Common myeloid progenitor, CD34-positive (primary cell): Measurements from ENCODE around the gene LINGO1.

Experiments
- CTCF ChIA-PET: fragments of 350-600 bp; sonication (Branson Sonifier 250); formaldehyde crosslinking; loops from one replicate; lab custom pipeline; 2021; ENCODE audit warnings: antibody characterized with exemption; lab: Charles Lee
- POLR2A ChIA-PET: fragments of 350-600 bp; sonication (Branson Sonifier 250); formaldehyde crosslinking; loops from one replicate; lab custom pipeline; 2021; ENCODE audit warnings: antibody characterized with exemption; lab: Charles Lee
- DNase-seq, 3 donors: peaks; one replicate each; pipeline versions ENCODE4 v3.0.0 to v3.0.0-alpha.2; 2013
- H3K27ac ChIP-seq, 2 experiments: 1 replicate in 1 of 2; 2 replicates in 1 of 2; pipeline ENCODE4 v1.7.0; 2013; ENCODE audit warnings: inconsistent platforms in 2 of 2, low read length in 2 of 2, mild to moderate bottlenecking in 2 of 2, low read depth in 1 of 2, moderate library complexity in 1 of 2; ENCODE audit not compliant: severe bottlenecking in 2 of 2, insufficient read depth in 1 of 2, poor library complexity in 1 of 2
- H3K27me3 ChIP-seq, 5 experiments: replicated peaks in 2 of 5; 1 replicate in 3 of 5; 2 replicates in 2 of 5; pipeline versions ENCODE4 v1.6.1 to v1.7.0; 2013; ENCODE audit warnings: low read length in 4 of 5, mild to moderate bottlenecking in 2 of 5, moderate library complexity in 2 of 5, inconsistent platforms in 1 of 5; ENCODE audit not compliant: insufficient read depth in 5 of 5, control insufficient read depth in 4 of 5
- H3K36me3 ChIP-seq, 4 experiments: 1 replicate in 2 of 4; 2 replicates in 2 of 4; pipeline versions ENCODE4 v1.6.1 to v1.7.0; 2013; ENCODE audit warnings: low read length in 3 of 4, control low read depth in 1 of 4, mild to moderate bottlenecking in 1 of 4; ENCODE audit not compliant: control insufficient read depth in 4 of 4, insufficient read depth in 4 of 4
- H3K4me1 ChIP-seq, 4 experiments: 1 replicate in 3 of 4; 2 replicates in 1 of 4; pipeline versions ENCODE4 v1.6.1 to v1.7.1; 2013; ENCODE audit warnings: low read length in 3 of 4, mild to moderate bottlenecking in 3 of 4, control low read depth in 1 of 4, inconsistent platforms in 1 of 4, moderate library complexity in 1 of 4; ENCODE audit not compliant: control insufficient read depth in 4 of 4, insufficient read depth in 4 of 4; ENCODE audit errors: control extremely low read depth in 1 of 4
- H3K4me3 ChIP-seq, 7 experiments: 1 replicate in 4 of 7; 2 replicates in 3 of 7; pipeline versions ENCODE4 v1.5.1 to v1.7.0; 2013; ENCODE audit warnings: mild to moderate bottlenecking in 7 of 7, low read length in 6 of 7, moderate library complexity in 6 of 7, inconsistent platforms in 2 of 7, low read depth in 2 of 7, control low read depth in 1 of 7; ENCODE audit not compliant: insufficient read depth in 4 of 7, control insufficient read depth in 1 of 7; ENCODE audit errors: extremely low read depth in 1 of 7
- H3K9me3 ChIP-seq, 5 experiments: 1 replicate in 4 of 5; 2 replicates in 1 of 5; pipeline versions ENCODE4 v1.6.1 to v1.7.1; 2013; ENCODE audit warnings: low read length in 4 of 5, mild to moderate bottlenecking in 2 of 5, inconsistent platforms in 1 of 5, low read depth in 1 of 5, moderate library complexity in 1 of 5; ENCODE audit not compliant: control insufficient read depth in 4 of 5, insufficient read depth in 2 of 5; ENCODE audit errors: control extremely low read depth in 1 of 5
- WGBS: methylation state at CpG from one replicate; pipeline ENCODE4 v1.1.5; 2013; ENCODE audit not compliant: insufficient coverage; 5-methylcytosine and 5-hydroxymethylcytosine counted together

Gene LINGO1

DNA sequence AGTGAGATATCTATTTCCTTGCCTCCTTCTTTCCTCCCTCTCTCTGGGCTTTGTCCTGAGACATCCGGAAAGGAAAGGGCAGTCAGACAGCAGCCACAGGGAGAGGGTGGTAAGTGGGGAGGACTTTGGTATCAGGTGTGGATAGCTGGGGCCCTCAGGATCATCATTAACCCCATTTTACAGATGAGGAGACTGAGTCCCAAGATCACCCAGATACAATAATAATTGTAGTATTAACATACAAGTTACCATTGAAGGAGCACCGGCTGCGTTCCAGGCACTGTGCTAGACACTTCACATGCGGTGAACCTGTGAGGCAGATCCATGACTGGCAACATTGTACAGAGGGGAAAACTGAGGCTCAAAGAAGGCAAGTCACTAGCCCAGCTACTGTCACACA is 15.2 kb upstream of the LINGO1 start:
- ChIA-PET POLR2A (no interaction called here), CTCF (interaction anchor here (1.0 to 1.4 kb wide), 4 partner anchors 11 to 174 kb away, joined by 3 to 6 read pairs (median 4); no protein-coding TSS in a partner anchor)
- Histone ChIP-seq H3K27ac (no peak overlapping the region), H3K4me3 (no peak overlapping the region), H3K4me1 (no peaks in the 10 kb centered on the region), H3K27me3 (peaks cover 0 to 6% (median 0%) of the 10 kb centered on the region in 5 experiments), H3K9me3 (no peaks in the 10 kb centered on the region), H3K36me3 (no peaks in the 10 kb centered on the region)
- DNase-seq: no peak
- no CpG with 5 or more reads among the region's 4 CpGs for WGBS

DNA sequence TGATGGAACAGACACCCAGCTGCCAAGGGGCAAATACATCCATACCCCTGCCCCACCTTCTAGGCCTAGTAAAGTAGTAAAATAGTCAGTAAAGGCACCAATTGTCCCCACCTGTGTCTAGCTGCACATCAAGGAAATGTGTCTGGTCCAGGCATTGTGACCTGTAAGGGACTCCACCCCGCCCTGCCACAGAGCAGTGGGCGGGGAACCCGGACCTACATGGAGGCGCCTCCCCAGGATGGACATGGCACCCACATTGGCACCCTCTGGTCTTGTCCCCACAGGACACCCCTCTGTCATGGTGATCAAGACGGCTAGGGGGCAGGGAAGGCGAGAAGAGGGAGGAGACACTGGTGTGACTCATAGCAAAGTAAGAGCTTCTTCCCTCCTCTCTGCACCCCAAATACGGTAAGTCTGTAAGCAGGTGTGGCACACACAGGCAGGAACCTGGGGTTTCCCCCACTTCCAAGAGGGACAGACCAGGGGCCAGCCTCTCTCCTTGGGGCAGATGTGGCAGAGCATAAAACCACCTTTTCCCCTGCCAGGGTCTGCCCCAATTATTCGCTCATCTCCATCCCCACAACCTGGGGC is 13.5 kb upstream of the LINGO1 start:
- no peaks in the 10 kb centered on the region for H3K36me3 ChIP-seq
- WGBS: 89% methylated on average over 5 of the region's 8 CpGs
- H3K27me3 ChIP-seq: peaks cover 0 to 6% (median 0%) of the 10 kb centered on the region in 5 experiments
- no peaks in the 10 kb centered on the region for H3K4me1 ChIP-seq
- no peaks in the 10 kb centered on the region for H3K9me3 ChIP-seq
- CTCF ChIA-PET: interaction anchor here (1.2 kb wide), 1 partner anchor 18 kb away, joined by 3 read pairs; no protein-coding TSS in a partner anchor
- H3K27ac ChIP-seq: no peak overlapping the region
- DNase-seq: no peak
- no peak overlapping the region for H3K4me3 ChIP-seq
- POLR2A ChIA-PET: no interaction called here

DNA sequence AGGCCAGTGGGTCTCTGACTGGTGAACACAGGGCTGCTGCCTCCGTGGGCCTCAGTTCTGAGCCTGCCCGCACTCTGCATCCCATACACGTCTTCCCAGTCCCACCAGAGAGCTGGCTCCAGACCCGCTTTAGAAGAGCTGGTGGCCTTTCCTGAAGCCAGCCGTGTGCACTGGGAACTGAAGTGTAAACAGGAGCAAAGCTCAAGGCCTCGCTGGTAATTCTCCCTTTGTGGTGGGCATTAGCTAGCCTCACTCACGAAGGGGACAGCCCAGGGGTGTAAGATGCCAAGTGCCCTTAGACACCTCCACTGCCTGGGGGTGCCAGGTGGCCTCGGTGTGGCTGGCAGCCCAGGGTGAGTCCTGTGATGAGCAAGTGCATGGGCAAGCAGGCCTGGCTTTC is 12.9 kb upstream of the LINGO1 start:
- 94% methylated on average over 7 of the region's 8 CpGs for WGBS
- no peaks in the 10 kb centered on the region for H3K36me3 ChIP-seq
- POLR2A ChIA-PET: no interaction called here
- no peaks in the 10 kb centered on the region for H3K9me3 ChIP-seq
- no peak for DNase-seq
- no peak overlapping the region for H3K27ac ChIP-seq
- H3K4me3 ChIP-seq: no peak overlapping the region
- H3K4me1 ChIP-seq: no peaks in the 10 kb centered on the region
- CTCF ChIA-PET: interaction anchor here (1.0 to 1.7 kb wide), 2 partner anchors 14 to 139 kb away, joined by 3 read pairs; no protein-coding TSS in a partner anchor
- H3K27me3 ChIP-seq: peaks cover 0 to 6% (median 0%) of the 10 kb centered on the region in 5 experiments

- WGBS: 88% methylated on average over 12 of the region's 14 CpGs
- no peaks in the 10 kb centered on the region for H3K36me3 ChIP-seq
- no peaks in the 10 kb centered on the region for H3K4me1 ChIP-seq
- no peak overlapping the region for H3K27ac ChIP-seq
- no peak overlapping the region for H3K4me3 ChIP-seq
- H3K9me3 ChIP-seq: no peaks in the 10 kb centered on the region
- POLR2A ChIA-PET: no interaction called here
- DNase-seq: no peak
- peaks cover 0 to 10% (median 0%) of the 10 kb centered on the region in 5 experiments for H3K27me3 ChIP-seq
- CTCF ChIA-PET: interaction anchor here (1.0 to 2.1 kb wide), 4 partner anchors 11 to 140 kb away, joined by 3 to 10 read pairs (median 3); partner anchors contain the start of gene LINGO1
These were observed 12.0 kb upstream of the LINGO1 start for GRCh38 chr15:77644543-77645247.

GRCh38 chr15:77643764-77644163 is 11.1 kb upstream of the LINGO1 start:
- H3K27me3 ChIP-seq: peaks cover 0 to 11% (median 0%) of the 10 kb centered on the region in 5 experiments
- no peaks in the 10 kb centered on the region for H3K4me1 ChIP-seq
- no peaks in the 10 kb centered on the region for H3K9me3 ChIP-seq
- DNase-seq: no peak
- ChIA-PET POLR2A (no interaction called here), CTCF (interaction anchor here (1.3 to 2.1 kb wide), 4 partner anchors 10 to 13 kb away, joined by 3 to 10 read pairs (median 4); partner anchors contain the start of gene LINGO1)
- H3K36me3 ChIP-seq: no peaks in the 10 kb centered on the region
- no peak overlapping the region for H3K4me3 ChIP-seq
- 96% methylated on average over 11 of the region's 11 CpGs for WGBS
- no peak overlapping the region for H3K27ac ChIP-seq

GRCh38 chr15:77642793-77643430 is 10.2 kb upstream of the LINGO1 start:
- Histone ChIP-seq H3K27ac (no peak overlapping the region), H3K36me3 (no peaks in the 10 kb centered on the region), H3K9me3 (no peaks in the 10 kb centered on the region), H3K4me3 (no peak overlapping the region), H3K27me3 (peaks cover 0 to 11% (median 2%) of the 10 kb centered on the region in 5 experiments), H3K4me1 (no peaks in the 10 kb centered on the region)
- 88% methylated on average over 9 of the region's 10 CpGs for WGBS
- ChIA-PET CTCF (interaction anchor here (1.5 to 2.1 kb wide), 2 partner anchors 9 to 12 kb away, joined by 6 to 10 read pairs; partner anchors contain the start of gene LINGO1), POLR2A (no interaction called here)
- DNase-seq: no peak
